ENCODE results near the gene NDUFV1.

DNA sequence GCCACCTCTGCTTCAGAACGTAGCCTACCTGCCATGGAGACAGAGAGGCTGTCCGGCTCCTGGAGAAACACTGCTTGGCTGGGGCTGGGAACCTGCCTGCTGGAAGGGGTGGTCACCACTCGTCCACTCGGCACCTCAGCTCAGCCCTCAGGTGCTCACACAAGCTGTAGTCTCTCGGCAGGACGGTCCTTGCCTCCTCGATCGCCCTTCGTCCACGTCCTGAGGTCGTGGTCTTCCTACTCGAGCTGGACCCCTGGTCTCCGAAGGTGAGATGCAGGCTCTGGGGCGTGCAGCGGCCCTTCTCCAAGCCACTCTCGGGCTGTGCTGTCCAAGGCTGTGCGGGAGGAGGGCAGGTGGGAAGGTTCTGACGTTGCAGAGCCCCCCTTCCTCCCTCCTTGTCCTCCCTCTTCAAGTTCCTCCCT is 32.7 kb downstream of the NDUFV1 start, which contains the start of gene TBX10:
- TF ChIP-seq TSHZ2 (CRISPR knock-in tag; IDR thresholded peaks at IDR 0.05) (no peak), ZNF8 (CRISPR knock-in tag; IDR thresholded peaks at IDR 0.05) (no peak), ARNTL (CRISPR knock-in tag; IDR thresholded peaks at IDR 0.05; ENCODE audit: borderline replicate concordance, low read depth) (no peak)
